Measurements from ENCODE around the gene TMEM125. TPM values are rescaled to one million over a fixed set of nuclear protein-coding genes. Genes with fewer than 3 reads are reported as not detected.

TMEM125 gene
- total and polyA plus RNA-seq, 2 experiments from 2014 or later: 28.7 to 43.1 TPM

- WGBS (ENCODE audit: low lambda C conversion rate, missing lambda C conversion rate): 90% methylated on average over 16 of the region's 16 CpGs
- no peaks in the 10 kb centered on the region for H3K79me2 ChIP-seq
- H3K9me3 ChIP-seq (ENCODE audit: low read depth): no peaks in the 10 kb centered on the region
- no peak for TF ChIP-seq EZH2phosphoT487 (IDR thresholded peaks at IDR 0.05; ENCODE audit: low read depth, severe bottlenecking, unreplicated experiment)
- no peaks in the 10 kb centered on the region for H3K9me2 ChIP-seq (replicated peaks; ENCODE audit: insufficient read depth)
- no peaks in the 10 kb centered on the region for H3K4me1 ChIP-seq (ENCODE audit: insufficient read depth)
- no peaks in the 10 kb centered on the region for H4K20me1 ChIP-seq (ENCODE audit: insufficient read depth, poor library complexity, severe bottlenecking)
- H2AFZ ChIP-seq: no peak overlapping the region
- no peaks in the 10 kb centered on the region for H3K36me3 ChIP-seq (replicated peaks; ENCODE audit: insufficient read depth, low read depth)
- no peak overlapping the region for H3K27ac ChIP-seq
- H3K27me3 ChIP-seq: no peaks in the 10 kb centered on the region
- DNase-seq (ENCODE audit: low spot score): no peak
- no peak overlapping the region for H3K4me3 ChIP-seq
- H3K4me2 ChIP-seq: no peak overlapping the region
Measured at GRCh38 chr1:43316738-43317520, 47.1 kb downstream of the TMEM125 start.

GRCh38 chr1:43317817-43318471, 48.2 kb downstream of the TMEM125 start:
- Histone ChIP-seq H3K27ac (no peak overlapping the region), H3K9me3 (ENCODE audit: low read depth) (no peaks in the 10 kb centered on the region), H3K4me3 (no peak overlapping the region), H3K4me1 (ENCODE audit: insufficient read depth) (no peaks in the 10 kb centered on the region), H3K27me3 (no peaks in the 10 kb centered on the region), H2AFZ (no peak overlapping the region), H3K9me2 (replicated peaks; ENCODE audit: insufficient read depth) (no peaks in the 10 kb centered on the region), H3K36me3 (replicated peaks; ENCODE audit: insufficient read depth, low read depth) (no peaks in the 10 kb centered on the region), H4K20me1 (ENCODE audit: insufficient read depth, poor library complexity, severe bottlenecking) (no peaks in the 10 kb centered on the region), H3K4me2 (no peak overlapping the region), H3K79me2 (no peaks in the 10 kb centered on the region)
- no peak for DNase-seq (ENCODE audit: low spot score)
- 87% methylated on average over 14 of the region's 15 CpGs for WGBS (ENCODE audit: low lambda C conversion rate, missing lambda C conversion rate)
- no peak for TF ChIP-seq EZH2phosphoT487 (IDR thresholded peaks at IDR 0.05; ENCODE audit: low read depth, severe bottlenecking, unreplicated experiment)

- H3K27ac ChIP-seq: no peak overlapping the region
- no peak overlapping the region for H3K4me3 ChIP-seq
- no peaks in the 10 kb centered on the region for H3K36me3 ChIP-seq (replicated peaks; ENCODE audit: insufficient read depth, low read depth)
- no peaks in the 10 kb centered on the region for H3K9me3 ChIP-seq (ENCODE audit: low read depth)
- H3K79me2 ChIP-seq: no peaks in the 10 kb centered on the region
- WGBS (ENCODE audit: low lambda C conversion rate, missing lambda C conversion rate): 84% methylated on average over 3 of the region's 4 CpGs
- no peaks in the 10 kb centered on the region for H3K4me1 ChIP-seq (ENCODE audit: insufficient read depth)
- no peak overlapping the region for H2AFZ ChIP-seq
- H4K20me1 ChIP-seq (ENCODE audit: insufficient read depth, poor library complexity, severe bottlenecking): no peaks in the 10 kb centered on the region
- no peaks in the 10 kb centered on the region for H3K27me3 ChIP-seq
- TF ChIP-seq EZH2 (IDR thresholded peaks at IDR 0.05; ENCODE audit: borderline replicate concordance): no peak
- no peak for TF ChIP-seq CTCF (IDR thresholded peaks at IDR 0.05; ENCODE audit: poor library complexity)
- no peak for TF ChIP-seq EZH2phosphoT487 (IDR thresholded peaks at IDR 0.05; ENCODE audit: low read depth, severe bottlenecking, unreplicated experiment)
- no peaks in the 10 kb centered on the region for H3K9me2 ChIP-seq (replicated peaks; ENCODE audit: insufficient read depth)
- H3K4me2 ChIP-seq: no peak overlapping the region
- DNase-seq (ENCODE audit: low spot score): no peak
Measured at GRCh38 chr1:43318831-43319230, 49.0 kb downstream of the TMEM125 start.

- H3K27me3 ChIP-seq: no peaks in the 10 kb centered on the region
- TF ChIP-seq CTCF (IDR thresholded peaks at IDR 0.05; ENCODE audit: poor library complexity) (no peak), EZH2 (IDR thresholded peaks at IDR 0.05; ENCODE audit: borderline replicate concordance) (no peak), EZH2phosphoT487 (IDR thresholded peaks at IDR 0.05; ENCODE audit: low read depth, severe bottlenecking, unreplicated experiment) (no peak)
- no peak for DNase-seq (ENCODE audit: low spot score)
- H2AFZ ChIP-seq: no peak overlapping the region
- H3K9me2 ChIP-seq (replicated peaks; ENCODE audit: insufficient read depth): no peaks in the 10 kb centered on the region
- no peak overlapping the region for H3K27ac ChIP-seq
- no peak overlapping the region for H3K4me3 ChIP-seq
- WGBS (ENCODE audit: low lambda C conversion rate, missing lambda C conversion rate): 99% methylated on average over 5 of the region's 5 CpGs
- no peaks in the 10 kb centered on the region for H4K20me1 ChIP-seq (ENCODE audit: insufficient read depth, poor library complexity, severe bottlenecking)
- no peaks in the 10 kb centered on the region for H3K79me2 ChIP-seq
- H3K9me3 ChIP-seq (ENCODE audit: low read depth): no peaks in the 10 kb centered on the region
- no peaks in the 10 kb centered on the region for H3K4me1 ChIP-seq (ENCODE audit: insufficient read depth)
- no peaks in the 10 kb centered on the region for H3K36me3 ChIP-seq (replicated peaks; ENCODE audit: insufficient read depth, low read depth)
- H3K4me2 ChIP-seq: no peak overlapping the region
Measured at GRCh38 chr1:43319288-43319687, 49.5 kb downstream of the TMEM125 start.

All from hepatocyte (in vitro differentiated cells).